ENCODE results near the gene STEAP3. TPM values are rescaled to one million over a fixed set of nuclear protein-coding genes. Genes with fewer than 3 reads are reported as not detected.
A peak's percentile ranks its signal among the peaks of the same experiment; 100 is the strongest.

STEAP3 gene
- total RNA-seq, 1 experiment from 2014 or later, result 32.3 TPM

DNA sequence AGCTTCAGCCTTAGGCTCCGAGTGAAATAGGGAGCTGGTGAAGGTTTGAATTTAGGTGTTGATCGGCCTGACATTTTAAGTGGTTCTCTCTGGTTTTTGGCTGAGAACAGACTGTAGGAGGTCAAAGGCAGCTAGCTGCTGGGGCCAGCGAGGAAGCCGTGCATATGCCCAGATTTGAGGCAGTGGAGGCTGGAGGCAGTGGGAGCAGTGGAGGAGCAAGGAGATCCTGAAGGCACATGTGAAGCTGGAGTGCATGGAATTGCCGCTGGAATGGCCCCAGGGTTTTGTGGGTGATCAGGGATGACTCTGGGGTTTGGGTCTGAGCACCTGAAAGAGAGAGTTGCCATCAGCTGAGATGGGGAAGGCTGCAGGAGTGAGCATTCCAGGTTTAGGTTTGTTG is 25.1 kb downstream of the STEAP3 start:
- Histone ChIP-seq H3K9me2 (ENCODE audit: insufficient read depth) (no peaks in the 10 kb centered on the region), H3K9me3 (ENCODE audit: control insufficient read depth in 1 of 2, insufficient read depth in 1 of 2, low read depth in 1 of 2, low read length in 2 of 2) (no peaks in the 10 kb centered on the region), H3K27ac (ENCODE audit: low read depth, low read length) (no peak overlapping the region; the same call in 1 of the 2 replicates), H3K4me2 (ENCODE audit: low read length) (peak overlapping the region; percentile 48; the same call in 1 of the 2 replicates), H3K4me1 (ENCODE audit: control insufficient read depth in 1 of 2, insufficient read depth in 2 of 2, low read length in 2 of 2) (peaks cover 41 to 49% of the 10 kb centered on the region in 2 experiments), H3K9ac (ENCODE audit: low read length) (no peak overlapping the region), H3K27me3 (ENCODE audit: insufficient read depth, low read length) (no peaks in the 10 kb centered on the region), H3K4me3 (replicated peaks in 1 of 2; ENCODE audit: low read depth in 1 of 2, low read length in 2 of 2) (no peak overlapping the region), H4K20me1 (ENCODE audit: insufficient read depth) (no peaks in the 10 kb centered on the region), H2AFZ (ENCODE audit: low read depth, low read length, poor library complexity, severe bottlenecking) (no peak overlapping the region), H3K36me3 (ENCODE audit: control insufficient read depth in 1 of 2, insufficient read depth in 2 of 2, low read length in 2 of 2) (peaks cover 0 to 18% of the 10 kb centered on the region in 2 experiments; a peak in 2 of 4 replicates), H3K79me2 (ENCODE audit: insufficient read depth, low read length) (peaks cover 3% of the 10 kb centered on the region; the same call in 1 of the 2 replicates)
- no peak for DNase-seq (ENCODE audit: low read depth, low spot score)
- ATAC-seq, result no peak
- ChIA-PET RAD21 (ENCODE audit: low non-redundant PET in 1 of 2, low total read pairs in 2 of 2, uncharacterized antibody in 2 of 2, unreplicated experiment in 2 of 2) (no interaction called here), CTCF (interaction anchor here (0.9 kb wide), 1 partner anchor 17 kb away, joined by 3 read pairs; no protein-coding TSS in a partner anchor), POLR2A (no interaction called here)
- no TSS peak for BruUV-seq (replicated peaks)
- TF ChIP-seq RAD21 (IDR thresholded peaks at IDR 0.05; ENCODE audit: low read depth) (no peak), SP1 (IDR thresholded peaks at IDR 0.05; ENCODE audit: low read depth) (no peak), CEBPB (IDR thresholded peaks at IDR 0.05; ENCODE audit: low read depth) (no peak), FOSL1 (IDR thresholded peaks at IDR 0.05; ENCODE audit: low read depth) (no peak), YY1 (IDR thresholded peaks at IDR 0.05; ENCODE audit: extremely low read depth, insufficient replicate concordance, low read depth, low read length) (no peak), JUND (IDR thresholded peaks at IDR 0.05) (no peak), EZH2phosphoT487 (IDR thresholded peaks at IDR 0.05; ENCODE audit: borderline replicate concordance) (no peak), POLR2AphosphoS5 (IDR thresholded peaks at IDR 0.05; ENCODE audit: low read depth, low read length) (no peak)
- TF ChIP-seq, protein P1, sequence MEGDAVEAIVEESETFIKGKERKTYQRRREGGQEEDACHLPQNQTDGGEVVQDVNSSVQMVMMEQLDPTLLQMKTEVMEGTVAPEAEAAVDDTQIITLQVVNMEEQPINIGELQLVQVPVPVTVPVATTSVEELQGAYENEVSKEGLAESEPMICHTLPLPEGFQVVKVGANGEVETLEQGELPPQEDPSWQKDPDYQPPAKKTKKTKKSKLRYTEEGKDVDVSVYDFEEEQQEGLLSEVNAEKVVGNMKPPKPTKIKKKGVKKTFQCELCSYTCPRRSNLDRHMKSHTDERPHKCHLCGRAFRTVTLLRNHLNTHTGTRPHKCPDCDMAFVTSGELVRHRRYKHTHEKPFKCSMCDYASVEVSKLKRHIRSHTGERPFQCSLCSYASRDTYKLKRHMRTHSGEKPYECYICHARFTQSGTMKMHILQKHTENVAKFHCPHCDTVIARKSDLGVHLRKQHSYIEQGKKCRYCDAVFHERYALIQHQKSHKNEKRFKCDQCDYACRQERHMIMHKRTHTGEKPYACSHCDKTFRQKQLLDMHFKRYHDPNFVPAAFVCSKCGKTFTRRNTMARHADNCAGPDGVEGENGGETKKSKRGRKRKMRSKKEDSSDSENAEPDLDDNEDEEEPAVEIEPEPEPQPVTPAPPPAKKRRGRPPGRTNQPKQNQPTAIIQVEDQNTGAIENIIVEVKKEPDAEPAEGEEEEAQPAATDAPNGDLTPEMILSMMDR (IDR thresholded peaks at IDR 0.05 in 2 of 3, conservative IDR thresholded peaks at IDR 0.05 in 1 of 3; ENCODE audit: borderline replicate concordance in 1 of 3, insufficient read depth in 1 of 3, low read depth in 2 of 3, low read length in 2 of 3), result no peak
- TF ChIP-seq, protein P2, sequence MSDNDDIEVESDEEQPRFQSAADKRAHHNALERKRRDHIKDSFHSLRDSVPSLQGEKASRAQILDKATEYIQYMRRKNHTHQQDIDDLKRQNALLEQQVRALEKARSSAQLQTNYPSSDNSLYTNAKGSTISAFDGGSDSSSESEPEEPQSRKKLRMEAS (IDR thresholded peaks at IDR 0.05), result no peak
- intact Hi-C loops (cut with micrococcal nuclease), result no loop called here

All from HCT116 (cell line).